HPDE6-E6E7 (cell line): ENCODE measurements around the gene NDUFA9.

Experiments used
- DNase-seq: peaks from one replicate; pipeline ENCODE4 v3.0.0; 2011; ENCODE audit warnings: missing footprints; ENCODE audit errors: extremely low spot score

NDUFA9 gene

DNA sequence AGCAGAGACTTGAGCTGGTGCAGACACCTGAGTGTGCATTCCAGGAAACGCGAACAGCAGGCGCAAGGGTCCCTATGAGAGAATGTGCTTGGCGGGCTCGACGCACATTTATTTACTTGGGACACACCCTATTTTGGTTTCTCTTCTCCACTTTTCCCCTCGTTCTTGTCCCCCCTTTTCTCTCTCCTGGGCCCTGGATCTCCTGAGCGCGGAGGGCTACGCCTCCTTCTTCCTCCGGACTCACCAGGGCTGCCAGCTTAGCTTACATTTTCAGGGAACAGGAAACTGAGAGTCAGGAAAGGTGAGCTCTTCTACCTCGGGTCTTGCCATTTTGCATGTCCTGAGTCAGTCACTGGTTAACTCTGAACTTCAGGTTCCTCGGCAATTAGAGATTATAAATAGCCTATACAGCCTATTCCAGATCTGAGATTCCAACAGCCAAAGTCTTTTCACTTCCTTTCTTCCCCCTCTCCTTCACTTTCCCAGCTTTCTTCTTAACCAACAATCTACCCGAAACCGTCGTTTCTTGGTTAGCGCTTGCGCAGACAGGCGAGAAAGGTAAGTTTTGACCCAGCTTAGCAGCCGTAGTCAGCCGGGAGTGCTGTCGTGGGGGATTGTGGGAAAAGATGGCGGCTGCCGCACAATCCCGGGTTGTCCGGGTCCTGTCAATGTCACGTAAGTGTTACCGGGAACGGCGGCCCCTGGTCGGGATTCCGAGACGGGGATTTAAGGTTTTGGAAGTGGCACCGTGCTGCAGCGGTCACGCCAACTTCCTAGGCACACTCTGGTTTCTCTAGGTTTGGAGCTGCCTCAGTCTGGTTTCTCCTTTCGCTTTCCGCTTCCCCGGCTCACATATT lies at the start of gene NDUFA9, which contains the start of gene AKAP3:
Gene NDUFA9, plus strand, starts transcription at position 614 of the 857 bp plus-strand sequence. Its CDS starts 13 bp downstream, at position 627.
Gene AKAP3, minus strand, starts transcription at position 551 of the 857 bp plus-strand sequence. CDS start 10,855 bp downstream, outside the sequence.
- peak; percentile 74 for DNase-seq

DNA sequence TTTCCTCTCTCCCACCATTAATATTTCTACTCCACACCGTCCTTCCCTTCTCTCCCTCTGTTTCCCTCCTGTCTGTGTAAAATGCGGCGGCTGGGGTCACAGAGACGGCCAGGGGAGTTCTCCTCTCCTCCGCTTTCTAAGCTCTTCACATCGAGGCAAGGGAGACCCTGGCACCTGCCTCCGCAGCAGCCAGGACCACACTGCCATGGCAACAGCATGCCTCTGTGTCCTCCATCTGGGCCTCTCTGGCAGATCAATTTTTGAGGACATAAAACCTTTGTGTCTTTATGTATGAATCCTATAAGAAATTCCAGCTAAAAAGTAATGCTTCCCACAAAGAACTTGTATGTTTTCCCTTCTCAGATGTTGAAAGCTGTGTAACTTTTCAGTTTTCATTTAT lies 45.5 kb upstream of the NDUFA9 start:
- DNase-seq: no peak

DNA sequence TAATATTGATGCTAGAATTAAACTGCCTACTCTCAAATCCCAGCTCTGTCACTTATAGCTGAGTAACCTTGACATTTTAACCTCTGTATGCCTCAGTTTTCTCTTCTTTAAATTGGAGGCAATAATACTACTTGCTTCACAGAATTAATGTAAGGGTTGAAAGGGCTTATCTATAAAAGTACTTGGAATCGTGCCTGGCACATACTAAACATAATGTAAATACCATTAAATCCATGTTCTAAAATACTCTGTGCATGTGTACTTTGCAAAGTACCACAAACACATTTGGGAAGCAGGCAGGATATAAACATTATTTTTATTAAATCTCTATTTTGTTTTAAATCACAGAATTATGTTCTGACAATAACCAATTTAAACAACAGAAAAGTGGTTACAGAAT lies 45.0 kb upstream of the NDUFA9 start:
- no peak for DNase-seq

DNA sequence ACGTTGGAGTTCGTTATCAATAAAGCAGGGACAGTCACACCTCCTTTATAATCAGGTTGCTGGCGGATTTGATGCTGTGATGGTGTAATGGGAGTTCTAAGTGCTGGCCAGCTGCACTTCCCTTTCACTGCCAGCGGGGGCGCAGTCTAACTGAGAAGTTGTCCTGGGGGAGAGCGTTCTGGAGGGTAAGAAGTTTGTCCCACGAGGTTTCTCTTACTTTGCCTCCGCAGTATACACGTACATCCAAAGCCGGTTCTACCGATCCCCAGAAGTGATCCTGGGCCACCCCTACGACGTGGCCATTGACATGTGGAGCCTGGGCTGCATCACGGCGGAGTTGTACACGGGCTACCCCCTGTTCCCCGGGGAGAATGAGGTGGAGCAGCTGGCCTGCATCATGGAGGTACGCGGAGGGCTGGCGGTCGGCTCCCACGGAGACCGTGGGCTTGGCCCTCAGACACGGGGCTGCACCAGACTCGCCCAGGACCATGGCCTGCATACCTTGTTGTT lies 44.2 kb upstream of the NDUFA9 start:
- peak; percentile 75 for DNase-seq

DNA sequence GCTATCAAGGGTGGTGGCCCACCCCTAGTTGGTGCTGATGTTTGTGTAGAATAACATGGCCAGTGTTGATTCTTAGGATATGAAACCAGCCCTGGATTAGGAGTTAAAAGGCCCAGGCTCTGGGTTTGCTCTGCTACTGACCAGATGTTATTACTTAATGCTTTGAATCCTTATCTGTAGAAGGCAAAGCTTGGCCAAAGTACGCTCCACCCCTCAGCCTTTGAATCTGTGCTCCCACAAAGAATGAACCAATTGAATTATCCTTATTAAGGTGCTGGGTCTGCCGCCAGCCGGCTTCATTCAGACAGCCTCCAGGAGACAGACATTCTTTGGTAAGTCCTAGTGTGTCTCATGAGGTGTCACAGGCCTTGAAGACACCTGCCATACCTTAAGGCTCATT lies 41.9 kb upstream of the NDUFA9 start:
- no peak for DNase-seq

DNA sequence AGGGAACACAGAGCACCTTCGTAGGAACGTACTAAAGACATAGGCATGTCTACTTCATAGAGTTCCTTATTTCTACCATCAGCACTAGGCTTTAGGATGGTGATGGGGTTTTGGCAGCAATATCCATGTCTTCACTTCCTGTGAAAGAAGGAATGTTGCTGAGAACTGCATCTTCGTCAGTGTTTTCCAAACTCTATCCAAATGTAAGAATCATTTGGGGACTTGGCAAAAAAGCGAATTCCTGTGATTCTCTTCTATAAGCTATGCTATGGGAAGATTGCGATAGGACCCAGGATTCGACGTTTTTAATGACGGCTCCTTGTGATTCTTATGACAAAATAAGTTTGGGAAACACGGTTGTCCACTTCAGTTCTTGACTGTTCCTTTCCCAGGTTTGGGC lies 39.8 kb upstream of the NDUFA9 start:
- DNase-seq: no peak

DNA sequence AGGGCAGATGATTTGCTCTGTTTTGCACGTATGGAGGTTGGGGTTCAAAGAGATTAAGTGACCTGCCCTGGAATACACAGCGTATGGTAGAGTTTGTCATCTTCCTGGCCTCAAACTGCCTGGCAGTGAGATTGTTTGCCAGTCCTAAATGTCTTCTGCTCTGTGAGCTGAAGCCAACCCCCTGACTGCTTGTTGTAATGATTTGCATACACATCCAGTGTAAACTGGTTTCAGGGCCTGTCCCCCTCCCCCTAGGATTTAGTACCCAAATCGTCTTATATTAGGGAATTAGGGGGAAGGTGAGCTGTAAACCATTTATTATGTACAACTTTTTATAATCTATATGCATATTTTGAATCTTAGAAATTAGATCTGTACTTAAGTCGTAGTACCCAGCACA lies 38.4 kb upstream of the NDUFA9 start:
- no peak for DNase-seq

DNA sequence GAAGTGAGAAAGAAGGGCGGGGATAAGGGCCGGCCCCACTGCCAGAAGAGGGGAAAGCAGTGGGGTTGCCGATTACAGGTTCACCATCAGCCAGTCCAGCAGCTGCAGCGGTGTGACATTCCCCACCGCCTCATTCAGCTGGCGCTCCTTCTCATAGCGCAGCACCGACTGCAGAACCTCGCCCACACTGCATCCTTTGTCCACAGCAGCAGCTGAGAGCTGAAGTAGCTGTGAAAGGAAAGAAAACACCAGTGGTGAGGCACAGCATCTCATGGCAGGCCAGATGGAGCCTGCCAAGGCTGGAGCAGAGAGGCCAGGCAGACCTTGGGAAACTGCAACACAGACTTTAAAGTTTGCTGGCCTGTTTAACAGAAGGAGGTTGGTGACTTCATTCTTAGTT lies 33.2 kb upstream of the NDUFA9 start:
- no peak for DNase-seq

DNA sequence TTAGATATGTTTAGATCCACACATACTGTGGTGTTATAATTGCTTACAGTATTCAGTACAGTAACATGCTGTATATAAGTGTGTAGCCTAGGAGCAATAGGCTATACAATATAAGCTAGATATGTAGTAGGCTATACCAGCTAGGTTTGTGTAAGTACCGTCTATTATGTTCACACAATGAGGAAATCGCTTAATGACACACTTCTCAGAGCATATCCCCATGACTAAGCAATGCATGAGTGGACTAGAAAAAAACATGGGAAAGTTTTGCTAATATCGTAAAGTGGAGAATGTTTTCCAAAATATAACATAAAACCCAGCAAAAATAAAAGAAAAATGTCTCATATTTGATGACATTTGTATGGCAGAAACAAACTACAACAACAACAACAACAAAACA lies 27.4 kb upstream of the NDUFA9 start:
- DNase-seq: no peak

DNA sequence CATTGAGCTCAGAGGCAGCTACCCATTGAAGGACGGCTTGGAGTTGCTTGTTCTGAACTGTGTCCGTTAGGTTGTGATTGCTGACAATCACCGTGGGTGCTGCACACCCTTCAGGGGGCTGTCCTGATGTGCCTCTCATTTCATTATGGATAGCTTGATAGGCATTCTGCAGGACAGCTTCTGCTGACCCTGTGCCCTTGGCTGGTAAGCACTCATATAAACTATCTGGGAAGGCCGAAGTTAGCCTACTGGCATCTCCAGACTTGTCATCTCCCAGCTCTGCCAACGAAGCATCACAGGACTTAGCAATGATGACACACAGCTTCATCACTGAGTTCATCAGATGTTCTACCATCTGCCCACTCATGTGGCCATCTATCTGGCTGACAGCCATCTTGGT lies 22.4 kb upstream of the NDUFA9 start:
- DNase-seq: no peak

DNA sequence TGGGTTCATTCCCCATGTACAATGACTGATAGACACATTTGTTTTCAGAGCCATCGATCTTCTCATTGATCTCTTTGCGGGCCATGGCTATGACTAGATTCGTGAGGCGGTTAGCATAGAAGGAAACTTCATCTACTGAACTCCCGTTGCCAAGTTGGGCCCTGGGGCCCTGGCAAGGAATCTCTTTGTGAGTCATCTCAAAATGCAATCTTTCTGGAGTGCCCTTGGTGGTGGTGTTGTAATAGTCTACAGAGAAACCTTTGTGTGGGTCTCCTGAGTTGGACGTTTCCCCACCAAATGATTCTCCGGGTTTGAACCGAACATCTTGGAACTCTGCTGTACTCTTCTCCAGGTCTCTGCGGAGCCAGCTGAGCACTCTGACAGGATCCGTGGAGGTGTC lies 20.5 kb upstream of the NDUFA9 start:
- no peak for DNase-seq

DNA sequence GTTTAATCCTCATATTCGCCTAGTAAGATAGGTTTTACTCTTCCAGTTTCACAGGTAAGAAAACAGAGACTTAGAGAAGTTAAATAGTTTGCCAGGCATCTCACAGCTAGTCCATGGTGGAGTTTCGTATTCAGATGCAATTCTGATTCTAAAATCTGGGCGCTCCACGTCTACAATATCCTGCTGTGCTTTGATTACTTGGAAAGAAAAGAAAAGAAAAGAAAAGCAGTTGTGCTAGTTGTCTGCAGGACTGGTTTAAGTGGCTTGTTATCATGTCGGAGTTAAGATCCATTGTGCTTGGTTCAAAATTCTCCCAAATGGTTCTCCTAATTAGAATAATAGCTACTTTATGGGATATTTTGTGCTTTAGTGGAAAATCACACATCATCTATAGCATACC lies 18.7 kb upstream of the NDUFA9 start:
- no peak for DNase-seq

DNA sequence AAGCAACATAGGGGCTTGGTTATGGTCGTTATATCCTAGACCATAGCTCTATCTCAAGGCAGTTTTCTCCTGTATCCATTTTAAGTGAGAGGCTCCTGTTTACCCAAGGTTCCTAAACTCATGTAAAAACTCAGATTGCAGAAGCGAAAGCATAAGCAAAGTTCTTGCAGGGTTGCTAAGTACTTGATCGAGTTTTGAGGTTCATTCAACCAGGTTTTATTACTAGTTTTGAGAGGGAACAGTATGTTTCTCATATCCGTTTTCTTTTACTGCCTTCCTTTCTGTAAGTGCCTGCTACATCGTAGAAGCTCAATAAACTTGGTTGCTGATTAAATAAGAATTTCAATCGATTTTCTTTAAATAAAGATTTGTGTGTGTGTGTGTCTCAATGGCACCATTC lies 5.2 kb upstream of the NDUFA9 start:
- no peak for DNase-seq

DNA sequence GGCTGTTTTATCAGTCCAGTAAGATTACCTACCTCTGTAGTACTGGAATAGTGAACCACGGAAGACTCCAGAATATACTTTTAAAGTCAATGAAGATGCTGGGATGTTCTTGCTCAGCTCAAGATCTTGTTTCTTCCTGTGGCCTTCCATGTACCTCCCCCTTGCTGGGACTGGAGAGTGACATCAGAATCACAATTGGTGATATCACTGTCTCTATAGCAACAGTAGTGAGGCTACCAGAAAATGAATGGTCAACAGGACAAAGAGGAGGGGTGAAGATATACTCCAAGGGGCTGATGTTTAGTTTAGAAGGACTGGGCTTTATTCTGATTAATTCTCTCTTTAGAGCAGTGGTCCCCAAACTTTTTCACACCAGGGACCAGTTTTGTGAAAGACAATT lies 3.9 kb upstream of the NDUFA9 start:
- DNase-seq: no peak

DNA sequence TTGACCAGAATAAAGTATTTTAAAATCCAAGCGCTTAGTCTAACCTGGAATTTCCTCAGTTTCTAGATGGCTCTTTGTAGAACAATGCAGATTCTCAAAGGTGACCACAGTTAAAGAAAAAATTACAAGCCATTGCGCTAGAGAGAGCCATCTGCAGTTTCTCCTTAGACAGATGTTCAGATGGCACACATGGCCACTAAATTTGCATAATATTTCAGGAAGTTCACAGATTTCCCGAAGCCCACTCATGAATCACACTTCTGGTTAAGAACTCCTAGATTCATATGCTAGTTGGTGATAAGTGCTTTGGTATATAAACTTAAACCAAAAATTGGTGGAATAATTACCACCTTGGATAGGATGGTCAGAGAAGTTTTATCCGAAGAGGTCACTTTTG lies 812 bp upstream of the NDUFA9 start:
- no peak for DNase-seq

DNA sequence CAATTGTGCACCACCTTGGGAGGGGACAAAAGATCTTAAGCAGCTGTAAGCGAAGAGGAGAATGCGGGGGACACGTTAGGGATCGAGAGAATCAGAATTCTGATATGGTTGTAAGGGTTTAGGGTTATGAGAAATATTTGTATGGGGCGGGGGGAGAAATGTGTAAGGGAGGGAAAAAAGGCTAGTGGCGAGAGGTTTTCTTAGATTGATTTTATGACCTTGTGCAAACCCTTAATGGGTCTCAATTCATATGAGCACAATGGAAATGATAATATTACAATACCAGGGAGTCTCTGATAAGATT lies 396 bp downstream of the NDUFA9 start:
- no peak for DNase-seq

DNA sequence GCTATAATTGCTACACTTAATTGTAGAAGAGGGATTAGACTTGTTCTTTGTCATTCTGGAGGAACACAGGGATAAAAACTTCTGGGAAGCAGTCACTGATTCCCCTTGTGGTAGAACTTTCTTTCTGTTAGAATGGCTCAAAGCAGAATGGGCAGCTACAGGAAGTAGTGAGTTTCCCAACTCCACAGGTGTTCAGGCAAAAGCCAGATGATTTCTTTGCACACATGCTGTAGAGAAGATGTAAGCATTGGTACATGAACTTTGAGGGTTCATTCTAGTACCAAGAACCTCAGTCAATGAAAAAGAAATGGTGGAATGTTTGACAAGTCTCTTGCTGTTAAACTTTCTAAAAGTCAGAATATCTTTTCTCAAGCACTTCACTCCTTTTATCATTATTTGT lies 4.3 kb downstream of the NDUFA9 start:
- DNase-seq: no peak

DNA sequence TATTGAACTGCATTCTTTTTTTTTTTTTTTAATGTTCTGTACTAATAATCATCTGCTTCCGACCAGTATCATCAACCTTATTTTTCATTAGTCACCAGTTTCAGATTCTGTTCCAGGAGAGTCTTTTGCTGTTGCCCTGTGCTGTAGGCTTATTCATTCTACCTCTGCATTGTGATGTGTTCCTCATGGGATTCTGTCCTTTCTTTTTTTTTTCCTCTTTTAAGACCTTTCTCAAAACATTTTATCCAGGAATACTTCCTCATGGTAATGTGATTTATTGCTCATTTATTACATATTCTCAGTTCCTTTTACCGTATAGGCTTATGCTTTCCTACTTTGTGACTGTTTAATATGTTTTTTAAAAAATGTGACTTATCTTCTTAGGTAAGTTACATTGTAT lies 4.8 kb downstream of the NDUFA9 start:
- DNase-seq: no peak

DNA sequence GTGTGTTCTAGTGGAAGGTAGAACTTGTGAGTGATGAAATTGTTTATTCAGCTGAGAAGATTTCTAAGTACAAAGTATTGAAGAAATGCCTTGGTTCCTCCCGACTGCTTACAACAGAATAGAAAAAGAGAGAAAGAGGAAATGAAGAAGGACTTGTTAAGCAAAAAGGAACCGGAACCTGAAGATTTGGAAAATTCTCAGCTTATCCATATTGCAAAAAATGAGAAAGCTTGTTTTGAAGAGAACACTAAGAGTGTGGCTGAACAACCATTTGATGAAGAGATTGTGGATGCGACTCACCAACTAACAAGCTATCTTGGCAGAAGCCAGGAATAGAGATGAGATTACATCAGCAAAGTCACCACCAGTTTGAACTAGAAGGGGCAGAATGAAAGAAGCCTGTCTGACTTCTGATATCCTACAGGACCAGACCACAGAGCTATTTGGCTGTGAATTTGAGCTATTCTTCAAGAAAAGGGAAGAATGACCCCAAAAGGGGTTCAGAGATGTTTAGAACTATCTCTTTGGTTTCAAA lies 15.1 kb downstream of the NDUFA9 start:
- no peak for DNase-seq

DNA sequence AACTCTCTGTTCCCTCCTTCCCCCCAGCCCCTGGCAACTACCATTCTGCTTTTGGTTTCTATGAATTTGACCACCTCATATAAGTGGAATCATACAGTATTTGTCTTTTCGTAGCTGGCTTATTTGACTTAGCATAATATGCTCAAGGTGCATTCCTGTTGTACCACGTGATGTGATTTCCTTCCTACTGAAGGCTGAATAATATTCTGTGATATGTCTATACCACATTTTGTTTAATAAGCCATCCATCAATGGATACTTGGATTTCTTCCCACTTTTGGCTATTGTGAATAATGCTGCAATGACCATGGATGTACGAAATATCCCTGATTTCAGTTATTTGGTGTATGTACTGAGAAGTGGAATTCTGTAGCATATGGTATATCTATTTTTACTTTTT lies 16.3 kb downstream of the NDUFA9 start:
- DNase-seq: no peak

DNA sequence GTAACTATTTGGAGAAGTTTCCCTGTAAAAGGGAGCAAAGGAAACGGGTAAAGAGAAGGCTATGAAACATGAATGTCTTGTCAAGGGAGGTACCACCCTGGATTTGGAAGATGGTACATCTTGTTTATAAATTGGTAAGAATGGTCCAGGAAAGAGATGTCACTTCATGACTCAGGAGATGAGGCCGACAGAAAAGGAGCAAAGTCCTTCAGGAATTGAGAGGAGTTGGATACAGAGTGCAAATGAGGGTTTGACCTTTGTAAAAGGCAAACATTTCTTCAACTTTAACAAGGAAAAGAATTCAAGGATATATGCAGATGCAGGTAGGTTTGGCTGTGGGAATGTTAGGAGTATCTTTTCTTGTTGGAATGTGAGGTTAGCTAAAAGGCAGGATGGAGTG lies 30.8 kb downstream of the NDUFA9 start:
- no peak for DNase-seq

DNA sequence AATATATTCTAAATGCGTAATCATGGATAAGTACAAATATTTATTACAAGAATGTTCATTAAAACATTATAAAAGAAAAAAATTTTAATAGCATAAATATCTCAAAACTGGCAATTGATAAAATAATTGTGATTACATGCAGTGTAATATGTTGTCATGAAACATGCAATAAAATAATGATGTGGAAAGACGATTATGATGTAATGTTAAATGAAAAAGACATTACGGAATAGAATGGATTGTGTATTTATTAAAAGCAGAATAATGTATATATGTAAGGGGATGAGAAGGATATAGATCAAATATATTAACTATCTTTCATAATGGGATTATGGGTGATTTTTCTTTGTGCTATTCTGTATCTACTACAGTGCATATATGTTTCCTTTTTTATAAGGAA lies 32.8 kb downstream of the NDUFA9 start:
- no peak for DNase-seq

DNA sequence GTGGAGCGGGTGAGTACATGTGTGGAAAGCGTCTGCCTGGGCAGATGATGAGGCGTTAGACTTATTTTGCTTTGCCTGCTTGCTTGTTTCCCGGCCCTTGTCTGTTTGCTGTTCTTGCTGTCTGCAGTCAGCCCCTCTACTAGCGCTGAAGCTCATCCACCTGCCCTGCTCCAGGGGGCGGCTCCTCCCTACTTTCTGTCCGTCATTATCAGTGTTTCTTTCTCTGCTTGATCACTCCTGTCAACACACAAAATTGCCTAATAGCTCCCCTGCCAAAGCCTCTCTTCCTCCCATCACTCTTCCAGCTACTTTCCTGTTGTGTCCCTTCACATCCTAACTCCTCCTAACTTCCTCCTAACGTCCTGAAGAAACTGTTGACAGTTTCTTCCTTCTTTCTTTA lies 36.4 kb downstream of the NDUFA9 start:
- DNase-seq: no peak

DNA sequence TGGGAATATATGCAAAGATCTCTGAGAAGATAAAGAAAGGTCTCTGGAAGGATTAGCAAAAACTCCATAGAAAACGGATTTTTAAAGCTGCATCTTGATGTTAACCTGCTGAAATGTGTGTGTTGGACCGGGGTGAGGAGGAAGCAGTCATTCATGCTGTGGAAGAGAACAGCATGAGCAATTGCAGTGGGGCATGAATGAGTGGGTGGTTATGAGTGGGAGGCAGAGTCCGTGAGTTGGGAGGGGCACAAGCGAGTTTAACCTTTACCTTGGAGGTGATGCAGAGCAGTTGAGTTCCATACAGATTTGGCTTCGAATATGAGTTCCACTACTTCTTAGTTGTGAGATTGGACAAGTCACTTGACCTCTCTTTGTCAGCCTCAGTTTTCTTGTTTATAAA lies 41.8 kb downstream of the NDUFA9 start:
- DNase-seq: no peak
